Brain microvascular endothelial cell (primary cell): ENCODE data around the gene ZFR2.
"Not testable (repeated sequence)": the region's sequence is repeated elsewhere in the genome, so short reads cannot be mapped to it uniquely, and the experiment has no call there.

ENCODE experiments used
- DNase-seq: peaks from one replicate; pipeline ENCODE4 v3.0.0-alpha.2; 2020
- H3K27ac ChIP-seq: fragments of 250-450 bp; sonication (Bioruptor Pico); 2 replicates; pipeline ENCODE4 v1.5.1; 2020; ENCODE audit warnings: mild to moderate bottlenecking, moderate library complexity
- H3K27me3 ChIP-seq: fragments of 250-450 bp; sonication (Bioruptor Pico); replicated peaks from 2 replicates; pipeline ENCODE4 v1.5.1; 2020; ENCODE audit warnings: mild to moderate bottlenecking
- H3K36me3 ChIP-seq: fragments of 250-450 bp; sonication (Bioruptor Pico); replicated peaks from 2 replicates; pipeline ENCODE4 v1.5.1; 2020; ENCODE audit warnings: mild to moderate bottlenecking
- H3K4me3 ChIP-seq: 2 replicates; pipeline ENCODE4 v1.5.1; 2011; ENCODE audit warnings: low read depth, mild to moderate bottlenecking, control low read depth, low read length, moderate library complexity
- CTCF ChIP-seq: IDR thresholded peaks from 2 replicates; pipeline ENCODE4 v1.5.1; 2011; ENCODE audit warnings: low read depth, mild to moderate bottlenecking, moderate library complexity, low read length, control low read depth, inconsistent platforms; ENCODE audit errors: missing control alignments
- in situ Hi-C: cut with HindIII; loops from 2 replicates; pipeline ENCODE4 v1.10.0; 2017; ENCODE audit warnings: low sequenced_read_pairs, low pct_ligation_motif_present

ZFR2 gene

GRCh38 chr19:3768015-3768747 is 100.7 kb downstream of the ZFR2 start:
- Histone ChIP-seq H3K4me3 (no peak overlapping the region), H3K36me3 (peaks cover 18% of the 10 kb centered on the region), H3K27ac (no peak overlapping the region), H3K27me3 (no peaks in the 10 kb centered on the region)
- no peak for TF ChIP-seq CTCF
- in situ Hi-C loops, result no loop called here
- DNase-seq, result no peak

GRCh38 chr19:3767050-3767449 is 101.8 kb downstream of the ZFR2 start:
- in situ Hi-C loops, result no loop called here
- DNase-seq, result no peak
- TF ChIP-seq CTCF, result no peak
- H3K4me3 ChIP-seq, result no peak overlapping the region
- H3K27ac ChIP-seq, result no peak overlapping the region
- H3K27me3 ChIP-seq, result no peaks in the 10 kb centered on the region
- peaks cover 18% of the 10 kb centered on the region for H3K36me3 ChIP-seq

- no peaks in the 10 kb centered on the region for H3K27me3 ChIP-seq
- TF ChIP-seq CTCF, result no peak
- DNase-seq, result no peak
- no peak overlapping the region for H3K4me3 ChIP-seq
- peaks cover 18% of the 10 kb centered on the region for H3K36me3 ChIP-seq
- in situ Hi-C loops, result no loop called here
- H3K27ac ChIP-seq, result no peak overlapping the region
Measured at GRCh38 chr19:3766520-3766919, 102.3 kb downstream of the ZFR2 start.

GRCh38 chr19:3765757-3766156 is 103.1 kb downstream of the ZFR2 start:
- H3K27me3 ChIP-seq, in situ Hi-C loops, H3K4me3 ChIP-seq, H3K27ac ChIP-seq: not testable (repeated sequence)
- peak; percentile 31 for DNase-seq
- H3K36me3 ChIP-seq, result peaks cover 18% of the 10 kb centered on the region

- no peak for TF ChIP-seq CTCF
Measured at GRCh38 chr19:3765121-3765520, 103.7 kb downstream of the ZFR2 start.

GRCh38 chr19:3762501-3763459 is 106.1 kb downstream of the ZFR2 start, which contains the start of gene MRPL54:
MRPL54 (plus strand) TSS chr19:3762682; CDS start chr19:3762701, 19 bp downstream.
- TF ChIP-seq CTCF, result no peak
- in situ Hi-C loops, result no loop called here
- H3K27me3 ChIP-seq, result no peaks in the 10 kb centered on the region
- peaks cover 20% of the 10 kb centered on the region for H3K36me3 ChIP-seq
- peak within 1 kb of the TSS; percentile 96 for H3K4me3 ChIP-seq
- DNase-seq, result peak; percentile 98
- H3K27ac ChIP-seq, result peak within 1 kb of the TSS; percentile 98

More at GRCh38 chr19:3765121-3765520, 103.7 kb downstream of the ZFR2 start:
- peaks cover 18% of the 10 kb centered on the region for H3K36me3 ChIP-seq
- in situ Hi-C loops, result no loop called here
- H3K27ac ChIP-seq, result no peak overlapping the region
- DNase-seq, result no peak
- no peak overlapping the region for H3K4me3 ChIP-seq
- no peaks in the 10 kb centered on the region for H3K27me3 ChIP-seq
